Mesothelial cell of epicardium (in vitro differentiated cells): ENCODE results near the gene CEP128. TPM values are rescaled to one million over a fixed set of nuclear protein-coding genes. Genes with fewer than 3 reads are reported as not detected.

Experiments
- DNase-seq, 2 experiments: peaks; one replicate each; pipeline ENCODE4 v3.0.0; 2021; ENCODE audit warnings: low spot score in 2 of 2; ENCODE audit not compliant: unreplicated experiment in 2 of 2
- H3K27ac Mint-ChIP-seq: 2 replicates; pipeline ENCODE4 v1.8.0; 2021; ENCODE audit warnings: mixed read lengths
- H3K27me3 Mint-ChIP-seq: 2 replicates; pipeline ENCODE4 v1.8.0; 2021; ENCODE audit warnings: low read depth, mixed read lengths
- H3K36me3 Mint-ChIP-seq: 2 replicates; pipeline ENCODE4 v1.8.0; 2021; ENCODE audit warnings: mixed read lengths
- H3K4me1 Mint-ChIP-seq: 2 replicates; pipeline ENCODE4 v1.8.0; 2021; ENCODE audit warnings: mixed read lengths
- H3K4me3 Mint-ChIP-seq: 2 replicates; pipeline ENCODE4 v1.8.0; 2021; ENCODE audit warnings: mild to moderate bottlenecking, moderate library complexity, mixed read lengths
- H3K9me3 Mint-ChIP-seq: 2 replicates; pipeline ENCODE4 v1.8.0; 2021; ENCODE audit warnings: mixed read lengths
- CTCF ChIP-seq: fragments of 200-600 bp; sonication (generic); IDR thresholded peaks from one replicate; pipeline ENCODE4 v1.5.0; 2021; ENCODE audit warnings: antibody characterized with exemption; ENCODE audit not compliant: unreplicated experiment
- total RNA-seq: library from RNA; stranded (reverse); gene quantifications from 3 replicates; pipeline ENCODE4 v1.2.1, GENCODE V29; 2021

Gene CEP128
- total RNA-seq, 1 donor from 2014 or later, result 14.8 TPM

GRCh38 chr14:80695869-80696268 is 245.7 kb downstream of the CEP128 start:
- no peak overlapping the region for H3K4me3 Mint-ChIP-seq
- no peaks in the 10 kb centered on the region for H3K4me1 Mint-ChIP-seq
- H3K9me3 Mint-ChIP-seq, result peaks cover 15% of the 10 kb centered on the region
- no peaks in the 10 kb centered on the region for H3K36me3 Mint-ChIP-seq
- H3K27me3 Mint-ChIP-seq, result no peaks in the 10 kb centered on the region
- no peak for DNase-seq
- H3K27ac Mint-ChIP-seq, result no peak overlapping the region
- TF ChIP-seq CTCF, result no peak

GRCh38 chr14:80692903-80693302 is 248.6 kb downstream of the CEP128 start:
- Mint-ChIP-seq H3K36me3 (no peaks in the 10 kb centered on the region), H3K4me1 (no peaks in the 10 kb centered on the region), H3K4me3 (no peak overlapping the region), H3K27me3 (no peaks in the 10 kb centered on the region), H3K9me3 (peaks cover 15% of the 10 kb centered on the region), H3K27ac (no peak overlapping the region)
- TF ChIP-seq CTCF, result no peak
- DNase-seq, result no peak

GRCh38 chr14:80681651-80682050 is 259.9 kb downstream of the CEP128 start:
- no peak for TF ChIP-seq CTCF
- Mint-ChIP-seq H3K9me3 (peaks cover 78% of the 10 kb centered on the region), H3K36me3 (peaks cover 33% of the 10 kb centered on the region), H3K4me1 (no peaks in the 10 kb centered on the region), H3K27me3 (no peaks in the 10 kb centered on the region), H3K27ac (no peak overlapping the region), H3K4me3 (no peak overlapping the region)
- DNase-seq, result no peak

- H3K9me3 Mint-ChIP-seq, result peaks cover 61% of the 10 kb centered on the region
- no peaks in the 10 kb centered on the region for H3K4me1 Mint-ChIP-seq
- no peak for TF ChIP-seq CTCF
- no peak for DNase-seq
- no peaks in the 10 kb centered on the region for H3K27me3 Mint-ChIP-seq
- H3K4me3 Mint-ChIP-seq, result no peak overlapping the region
- H3K36me3 Mint-ChIP-seq, result peaks cover 33% of the 10 kb centered on the region
- H3K27ac Mint-ChIP-seq, result no peak overlapping the region
Measured at GRCh38 chr14:80679273-80679672, 262.3 kb downstream of the CEP128 start.

- Mint-ChIP-seq H3K4me1 (no peaks in the 10 kb centered on the region), H3K4me3 (no peak overlapping the region), H3K36me3 (peaks cover 33% of the 10 kb centered on the region), H3K27ac (no peak overlapping the region), H3K27me3 (no peaks in the 10 kb centered on the region), H3K9me3 (peaks cover 52% of the 10 kb centered on the region)
- TF ChIP-seq CTCF, result no peak
- DNase-seq, result no peak
Measured at GRCh38 chr14:80678436-80678835, 263.1 kb downstream of the CEP128 start.

GRCh38 chr14:80669426-80669825 is 272.1 kb downstream of the CEP128 start:
- TF ChIP-seq CTCF, result no peak
- peaks cover 1% of the 10 kb centered on the region for H3K36me3 Mint-ChIP-seq
- DNase-seq, result no peak
- H3K27me3 Mint-ChIP-seq, result no peaks in the 10 kb centered on the region
- H3K27ac Mint-ChIP-seq, result no peak overlapping the region
- no peak overlapping the region for H3K4me3 Mint-ChIP-seq
- H3K9me3 Mint-ChIP-seq, result peaks cover 20% of the 10 kb centered on the region
- H3K4me1 Mint-ChIP-seq, result peaks cover 11% of the 10 kb centered on the region
